Erythroblast (primary cell): Measurements from ENCODE around the gene SRP54.
A peak's percentile ranks its signal among the peaks of the same experiment; 100 is the strongest.
"Not testable (repeated sequence)": the region's sequence is repeated elsewhere in the genome, so short reads cannot be mapped to it uniquely, and the experiment has no call there.

Experiments
- DNase-seq, 2 experiments: peaks; one replicate each; lab custom pipeline; 2025; lab: John Stamatoyannopoulos, UW
- GATA1 ChIP-seq: IDR thresholded peaks from 2 replicates; pipeline ENCODE4 v1.6.1; 2011; ENCODE audit warnings: low read depth, mild to moderate bottlenecking, control low read depth, low read length, moderate library complexity
- POLR2A ChIP-seq: IDR thresholded peaks from 2 replicates; pipeline ENCODE4 v1.6.1; 2011; ENCODE audit warnings: mild to moderate bottlenecking, low read length

Gene SRP54

GRCh38 chr14:34982421-34983147, at the start of gene SRP54:
SRP54 (plus strand) TSS chr14:34982992; CDS start chr14:34996710, 13,718 bp downstream.
- DNase-seq: peak; percentile 99

GRCh38 chr14:34933301-34933700, 49.5 kb upstream of the SRP54 start:
- TF ChIP-seq POLR2A (no peak), GATA1 (no peak)

More at GRCh38 chr14:34982421-34983147, at the start of gene SRP54:
- TF ChIP-seq GATA1: no peak
- TF ChIP-seq POLR2A: peak; percentile 99

GRCh38 chr14:34935488-34935887, 47.3 kb upstream of the SRP54 start:
- no peak for DNase-seq
- TF ChIP-seq POLR2A: no peak
- no peak for TF ChIP-seq GATA1

More at GRCh38 chr14:34933301-34933700, 49.5 kb upstream of the SRP54 start:
- no peak for DNase-seq

- no peak for DNase-seq
- TF ChIP-seq POLR2A: no peak
- no peak for TF ChIP-seq GATA1
Measured at GRCh38 chr14:34937442-34937841, 45.4 kb upstream of the SRP54 start.

- no peak for TF ChIP-seq GATA1
- TF ChIP-seq POLR2A: no peak
- no peak for DNase-seq
Measured at GRCh38 chr14:34937876-34938275, 44.9 kb upstream of the SRP54 start.

DNA sequence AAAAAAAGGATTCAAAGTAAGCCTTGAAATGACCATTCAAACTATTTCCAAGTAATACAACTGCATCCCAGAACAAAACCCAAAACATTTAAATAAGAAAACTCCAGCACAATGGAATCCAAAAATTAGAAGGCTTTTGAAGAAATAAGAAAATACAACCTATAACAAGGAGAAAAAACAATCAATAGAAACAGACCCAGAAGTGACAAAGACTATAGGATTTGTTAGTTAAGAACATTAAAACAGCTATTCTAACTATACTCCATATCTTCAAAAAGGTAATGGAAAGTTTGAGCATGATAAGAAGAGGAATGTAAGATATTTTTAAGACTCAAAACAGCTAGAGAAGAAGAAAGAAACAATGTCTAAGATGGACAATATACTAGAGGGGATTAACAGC, 39.3 kb upstream of the SRP54 start:
- TF ChIP-seq POLR2A (no peak), GATA1 (no peak)
- DNase-seq: no peak

GRCh38 chr14:34944744-34945143, 38.0 kb upstream of the SRP54 start:
- no peak for TF ChIP-seq GATA1
- TF ChIP-seq POLR2A: no peak
- DNase-seq: no peak

- TF ChIP-seq GATA1 (no peak), POLR2A (no peak)
- DNase-seq: no peak
Measured at GRCh38 chr14:34946699-34947098, 36.1 kb upstream of the SRP54 start.

GRCh38 chr14:34951286-34951685, 31.5 kb upstream of the SRP54 start:
- DNase-seq: no peak
- TF ChIP-seq POLR2A: no peak
- TF ChIP-seq GATA1: no peak

- TF ChIP-seq POLR2A (no peak), GATA1 (no peak)
- DNase-seq: peak in 1 of 2 experiments; percentile 39
Measured at GRCh38 chr14:34956931-34957330, 25.9 kb upstream of the SRP54 start.

GRCh38 chr14:34957771-34958286, 25.0 kb upstream of the SRP54 start:
- peak in 1 of 2 experiments; percentile 19 for DNase-seq
- TF ChIP-seq GATA1 (no peak), POLR2A (no peak)

GRCh38 chr14:34962106-34962505, 20.7 kb upstream of the SRP54 start:
- DNase-seq: not testable (repeated sequence)

DNA sequence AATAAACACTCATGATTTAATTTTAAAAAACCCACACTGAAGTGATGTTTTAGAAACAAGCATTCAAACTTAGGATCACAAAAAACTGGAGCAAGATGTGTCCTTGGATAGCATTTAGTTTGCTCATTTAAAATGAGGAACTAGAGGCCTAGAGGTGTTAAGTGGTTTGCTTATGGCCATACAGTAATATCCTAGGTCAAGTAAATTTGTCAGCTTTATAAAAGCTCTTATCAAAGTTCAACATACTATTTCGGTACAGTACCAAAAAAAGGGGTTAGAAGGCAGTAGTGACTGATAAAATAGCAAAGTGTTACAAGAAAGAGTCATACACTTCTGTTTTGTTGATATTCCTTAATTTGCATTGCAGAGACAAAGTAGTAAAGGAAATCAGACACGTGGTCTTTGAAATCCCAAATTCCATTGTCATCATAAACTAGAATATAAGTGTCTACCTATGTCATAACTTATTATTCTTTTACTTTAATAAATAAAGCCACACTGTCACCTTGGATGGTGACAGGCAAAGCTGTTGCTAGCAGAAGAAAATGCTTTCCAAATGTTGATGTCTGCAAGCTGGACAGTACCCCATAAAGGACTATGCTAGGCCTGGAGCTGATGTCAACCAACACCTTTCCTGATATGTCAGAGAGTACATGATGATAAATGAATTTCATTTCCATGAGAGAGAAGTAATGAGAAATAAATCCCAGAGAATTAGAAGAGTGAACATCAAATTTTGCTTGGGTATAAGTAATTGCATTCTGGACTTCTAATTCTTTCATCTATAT, 17.6 kb upstream of the SRP54 start:
- DNase-seq: peak; percentile 10 to 39
- TF ChIP-seq POLR2A (no peak), GATA1 (no peak)

DNA sequence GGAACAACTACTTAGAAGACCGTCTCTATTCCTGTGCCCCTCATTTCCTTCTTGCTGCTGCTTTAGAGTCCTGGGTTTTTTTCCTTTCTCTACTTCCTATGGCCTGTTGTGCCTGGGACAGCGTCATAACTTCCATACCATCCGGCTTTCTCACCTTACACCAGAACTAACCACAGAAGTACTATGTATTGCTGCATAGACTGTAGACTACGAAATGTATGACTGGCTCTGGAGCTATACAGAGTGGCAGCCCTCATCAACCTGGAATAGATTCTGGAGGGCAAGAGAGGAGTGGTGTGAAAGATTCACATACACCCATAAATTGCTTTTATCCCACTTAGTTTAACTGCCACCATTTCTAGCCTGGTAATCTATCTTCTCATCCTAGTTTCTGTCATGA, 16.9 kb upstream of the SRP54 start:
- TF ChIP-seq GATA1 (no peak), POLR2A (no peak)
- no peak for DNase-seq
